Inflammatory macrophage treated with lipopolysaccharide for 4 hours (primary cell): ENCODE measurements around the gene DGCR2.
"Not testable (repeated sequence)": the region's sequence is repeated elsewhere in the genome, so short reads cannot be mapped to it uniquely, and the experiment has no call there.

Experiments used
- DNase-seq: peaks from one replicate; pipeline ENCODE4 v3.0.0-alpha.2; 2020

DGCR2 gene

GRCh38 chr22:19023931-19024330 is 98.3 kb downstream of the DGCR2 start:
- DNase-seq = not testable (repeated sequence)

- no peak for DNase-seq
Measured at GRCh38 chr22:19022755-19023154, 99.5 kb downstream of the DGCR2 start.

- DNase-seq = no peak
Measured at GRCh38 chr22:19019679-19020032, 102.6 kb downstream of the DGCR2 start.

GRCh38 chr22:19019029-19019678 is 103.1 kb downstream of the DGCR2 start:
- no peak for DNase-seq

- no peak for DNase-seq
Measured at GRCh38 chr22:19018256-19018655, 104.0 kb downstream of the DGCR2 start.

GRCh38 chr22:19016081-19016766 is 106.0 kb downstream of the DGCR2 start:
- no peak for DNase-seq

GRCh38 chr22:19014886-19015285 is 107.3 kb downstream of the DGCR2 start:
- no peak for DNase-seq

GRCh38 chr22:19013881-19014598 is 108.2 kb downstream of the DGCR2 start:
- DNase-seq = not testable (repeated sequence)

- not testable (repeated sequence) for DNase-seq
Measured at GRCh38 chr22:19013411-19013810, 108.8 kb downstream of the DGCR2 start.

- no peak for DNase-seq
Measured at GRCh38 chr22:19012308-19012986, 109.8 kb downstream of the DGCR2 start.

- not testable (repeated sequence) for DNase-seq
Measured at GRCh38 chr22:19011611-19012010, 110.6 kb downstream of the DGCR2 start.

- DNase-seq = no peak
Measured at GRCh38 chr22:19011075-19011474, 111.1 kb downstream of the DGCR2 start.

GRCh38 chr22:19005905-19006304 is 116.3 kb downstream of the DGCR2 start:
- no peak for DNase-seq

- no peak for DNase-seq
Measured at GRCh38 chr22:19004471-19004870, 117.7 kb downstream of the DGCR2 start.

- DNase-seq = no peak
Measured at GRCh38 chr22:19003508-19003907, 118.7 kb downstream of the DGCR2 start.

GRCh38 chr22:19002684-19003038 is 119.6 kb downstream of the DGCR2 start:
- DNase-seq = no peak

GRCh38 chr22:19001204-19001603 is 121.0 kb downstream of the DGCR2 start:
- DNase-seq = no peak

- DNase-seq = not testable (repeated sequence)
Measured at GRCh38 chr22:19000106-19000505, 122.1 kb downstream of the DGCR2 start.

- no peak for DNase-seq
Measured at GRCh38 chr22:18999416-18999815, 122.8 kb downstream of the DGCR2 start.

GRCh38 chr22:18999008-18999407 is 123.2 kb downstream of the DGCR2 start:
- no peak for DNase-seq

GRCh38 chr22:18997925-18998315 is 124.3 kb downstream of the DGCR2 start:
- no peak for DNase-seq

GRCh38 chr22:18997306-18997924 is 124.8 kb downstream of the DGCR2 start:
- no peak for DNase-seq

- no peak for DNase-seq
Measured at GRCh38 chr22:18996376-18996900, 125.8 kb downstream of the DGCR2 start.
